Islet precursor cell (in vitro differentiated cells): Measurements from ENCODE around the gene MEGF8.
A peak's percentile ranks its signal among the peaks of the same experiment; 100 is the strongest.

Experiments
- DNase-seq: peaks from one replicate; pipeline ENCODE4 v3.0.0-alpha.2; 2018

MEGF8 gene, protein sequence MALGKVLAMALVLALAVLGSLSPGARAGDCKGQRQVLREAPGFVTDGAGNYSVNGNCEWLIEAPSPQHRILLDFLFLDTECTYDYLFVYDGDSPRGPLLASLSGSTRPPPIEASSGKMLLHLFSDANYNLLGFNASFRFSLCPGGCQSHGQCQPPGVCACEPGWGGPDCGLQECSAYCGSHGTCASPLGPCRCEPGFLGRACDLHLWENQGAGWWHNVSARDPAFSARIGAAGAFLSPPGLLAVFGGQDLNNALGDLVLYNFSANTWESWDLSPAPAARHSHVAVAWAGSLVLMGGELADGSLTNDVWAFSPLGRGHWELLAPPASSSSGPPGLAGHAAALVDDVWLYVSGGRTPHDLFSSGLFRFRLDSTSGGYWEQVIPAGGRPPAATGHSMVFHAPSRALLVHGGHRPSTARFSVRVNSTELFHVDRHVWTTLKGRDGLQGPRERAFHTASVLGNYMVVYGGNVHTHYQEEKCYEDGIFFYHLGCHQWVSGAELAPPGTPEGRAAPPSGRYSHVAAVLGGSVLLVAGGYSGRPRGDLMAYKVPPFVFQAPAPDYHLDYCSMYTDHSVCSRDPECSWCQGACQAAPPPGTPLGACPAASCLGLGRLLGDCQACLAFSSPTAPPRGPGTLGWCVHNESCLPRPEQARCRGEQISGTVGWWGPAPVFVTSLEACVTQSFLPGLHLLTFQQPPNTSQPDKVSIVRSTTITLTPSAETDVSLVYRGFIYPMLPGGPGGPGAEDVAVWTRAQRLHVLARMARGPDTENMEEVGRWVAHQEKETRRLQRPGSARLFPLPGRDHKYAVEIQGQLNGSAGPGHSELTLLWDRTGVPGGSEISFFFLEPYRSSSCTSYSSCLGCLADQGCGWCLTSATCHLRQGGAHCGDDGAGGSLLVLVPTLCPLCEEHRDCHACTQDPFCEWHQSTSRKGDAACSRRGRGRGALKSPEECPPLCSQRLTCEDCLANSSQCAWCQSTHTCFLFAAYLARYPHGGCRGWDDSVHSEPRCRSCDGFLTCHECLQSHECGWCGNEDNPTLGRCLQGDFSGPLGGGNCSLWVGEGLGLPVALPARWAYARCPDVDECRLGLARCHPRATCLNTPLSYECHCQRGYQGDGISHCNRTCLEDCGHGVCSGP (N-terminal part only)

DNA sequence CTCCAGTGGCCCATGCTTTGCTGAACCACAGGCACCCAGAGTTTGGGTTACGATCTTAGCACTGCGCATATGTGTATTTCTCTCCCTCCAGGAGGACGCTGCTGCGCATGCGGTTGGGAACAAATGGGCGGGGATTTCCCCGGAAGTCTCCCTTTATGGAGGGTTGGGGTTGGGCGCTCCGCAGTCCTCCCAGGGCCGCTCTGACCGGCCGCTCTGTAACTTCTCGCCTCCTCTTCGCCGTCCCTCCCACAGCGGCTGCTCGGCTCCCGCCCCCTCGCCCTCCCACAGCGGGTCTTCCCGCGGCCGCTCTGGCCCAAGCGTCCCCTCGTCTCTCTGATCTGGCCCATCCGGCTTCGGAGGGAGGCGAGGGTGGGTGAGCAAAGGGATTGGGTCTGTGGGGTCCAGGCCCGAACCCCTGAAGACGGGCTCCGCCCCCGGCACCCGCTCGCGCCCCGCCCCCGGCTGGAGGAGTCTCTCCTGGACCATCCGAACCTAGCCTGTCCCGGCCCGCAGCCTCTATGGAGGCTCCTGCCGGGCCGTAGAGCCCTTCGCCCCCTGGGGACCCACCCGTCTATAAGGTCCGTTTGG, at the start of gene MEGF8:
MEGF8 (plus strand) TSS at position 328 of the 588 bp plus-strand sequence. CDS start 609 bp downstream, outside the sequence.
- DNase-seq, result peak; percentile 99

DNA sequence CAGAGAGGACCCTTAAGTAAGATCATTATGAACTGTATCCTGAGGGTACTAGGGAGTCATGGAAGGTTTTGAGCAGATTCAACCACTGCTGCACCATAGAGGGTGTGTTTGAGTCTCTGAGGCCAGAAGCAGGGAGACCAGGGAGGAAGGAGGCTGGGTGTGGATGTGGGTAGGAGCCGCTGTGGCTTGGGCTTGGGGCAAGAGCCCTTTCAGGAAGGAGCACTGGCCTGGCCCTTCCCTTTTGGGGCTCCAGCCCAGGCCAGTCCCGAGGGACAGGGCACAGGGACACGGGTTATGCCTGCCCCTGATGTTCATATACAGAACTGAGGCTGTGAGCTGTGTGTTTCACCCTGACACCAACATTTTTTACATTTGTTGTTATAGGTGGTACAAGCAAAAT, 49.2 kb upstream of the MEGF8 start:
- no peak for DNase-seq

DNA sequence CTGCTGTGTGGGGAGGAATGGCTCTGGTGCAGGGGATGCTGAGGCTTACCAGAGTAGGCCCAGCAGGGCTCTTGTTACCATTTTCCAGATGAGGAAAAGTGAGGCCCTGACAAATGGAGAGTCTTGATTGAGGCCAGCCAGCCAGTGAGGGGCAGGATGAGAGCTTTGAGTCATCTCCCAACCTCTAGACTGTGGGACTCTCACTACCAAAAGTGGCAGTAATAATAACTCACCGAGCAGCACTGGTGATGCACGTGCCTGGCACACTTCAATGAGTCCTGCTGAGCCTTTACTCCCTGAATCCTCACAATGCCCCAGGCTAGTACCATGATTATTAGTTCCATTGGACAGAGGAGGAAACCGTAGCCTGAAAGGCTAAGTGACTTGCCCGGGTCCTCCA, 48.6 kb upstream of the MEGF8 start:
- no peak for DNase-seq

DNA sequence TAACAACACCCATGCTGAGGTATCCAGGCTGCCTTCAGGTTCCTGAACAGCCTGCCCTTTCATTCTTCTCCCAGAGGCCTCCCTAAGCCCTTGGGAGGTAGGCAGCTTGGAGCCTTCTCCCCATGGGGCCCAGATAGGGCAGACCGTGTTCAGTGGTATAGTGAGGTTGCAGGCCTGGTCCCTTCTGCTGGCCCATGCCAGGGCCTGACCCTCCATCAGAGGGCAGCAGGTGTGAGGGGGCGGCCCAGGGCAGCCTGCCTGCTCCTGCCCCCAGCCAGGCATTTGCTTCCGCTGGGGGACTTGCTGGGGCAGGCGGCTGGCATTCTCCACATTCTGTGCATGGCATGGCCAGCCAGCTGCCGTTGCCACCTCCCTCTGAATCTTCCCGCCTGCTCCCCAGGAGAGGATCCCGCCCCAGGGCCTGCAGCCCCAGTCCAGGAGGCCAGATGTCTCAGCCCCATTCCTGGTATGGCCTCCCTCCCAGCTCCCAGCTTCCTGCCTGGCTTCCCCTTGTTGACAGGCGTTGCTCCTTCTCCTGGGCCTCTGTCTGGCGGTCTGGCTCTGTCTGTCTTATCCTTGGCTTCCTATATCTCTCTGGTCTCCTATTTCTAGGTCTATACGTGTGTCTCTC, 47.5 kb upstream of the MEGF8 start:
- peak; percentile 52 for DNase-seq

DNA sequence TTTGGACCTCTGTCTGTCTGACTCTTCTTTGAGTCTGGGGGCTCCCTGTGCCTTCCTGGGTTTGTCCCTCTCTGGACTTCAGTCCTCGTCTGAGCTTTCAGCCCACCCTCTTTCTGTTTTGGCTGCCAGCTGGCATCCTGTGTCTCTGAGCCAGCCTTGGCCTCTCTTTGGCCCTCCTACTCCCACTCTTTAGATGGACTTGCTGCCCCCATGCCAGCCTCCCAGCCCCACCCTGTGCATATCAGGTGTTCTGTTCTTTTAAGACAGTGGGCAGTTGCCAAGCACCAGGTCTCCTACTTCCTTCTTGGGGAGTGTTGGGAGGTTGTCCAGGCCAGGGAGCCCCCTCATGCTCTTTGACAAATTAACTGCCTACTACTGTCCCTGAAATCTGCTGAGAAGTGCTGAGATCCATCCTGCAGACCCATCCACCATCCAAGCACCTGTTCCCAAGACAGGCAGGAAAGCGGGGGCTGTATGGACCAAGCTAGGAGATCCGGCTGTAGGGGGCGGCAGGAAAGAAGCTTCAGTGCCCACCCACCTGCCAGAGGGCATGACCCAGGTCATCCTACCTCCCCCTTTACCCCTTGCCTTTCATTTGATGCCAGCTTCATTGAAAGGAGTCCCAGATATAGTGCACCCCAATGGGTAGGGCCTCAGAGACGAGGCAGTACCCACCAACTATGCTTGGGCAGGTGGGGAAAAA, 46.8 kb upstream of the MEGF8 start:
- no peak for DNase-seq

DNA sequence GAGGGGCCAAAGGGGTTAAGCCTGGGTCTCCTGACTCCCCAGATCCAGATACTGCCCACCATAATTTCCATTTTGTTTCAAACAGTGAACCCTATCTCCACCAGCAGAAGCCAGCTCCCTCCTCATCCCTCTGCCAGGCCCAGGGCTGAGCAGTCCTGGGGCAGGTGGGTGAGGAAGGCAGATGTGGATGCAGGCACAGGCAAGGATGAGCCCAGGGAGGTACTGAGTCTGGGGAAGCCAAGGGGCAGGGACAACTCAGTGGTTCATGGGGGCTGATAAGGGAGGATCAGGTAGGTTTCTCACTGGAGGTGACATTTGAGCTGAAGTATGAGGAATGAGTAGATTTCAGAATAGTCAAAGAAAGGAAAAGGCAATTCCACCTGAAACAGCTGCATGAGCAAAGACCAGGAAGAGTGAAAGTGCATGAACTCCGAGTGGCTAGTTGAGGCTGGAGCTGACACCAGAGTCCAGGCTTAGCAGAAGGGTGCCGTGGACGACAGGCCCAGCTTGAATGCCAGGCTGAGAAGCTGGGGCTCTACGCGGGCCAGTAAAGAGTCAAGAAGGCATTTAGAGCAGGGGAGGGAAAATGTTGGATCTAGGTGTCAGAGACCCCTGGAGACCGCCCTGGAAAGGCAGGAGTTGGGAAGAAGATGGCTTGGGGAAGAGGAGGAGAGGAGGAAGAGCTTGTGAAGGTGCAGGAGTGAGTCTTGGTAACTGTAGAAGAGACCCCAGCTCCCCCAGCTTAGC, 46.1 kb upstream of the MEGF8 start:
- DNase-seq, result no peak

DNA sequence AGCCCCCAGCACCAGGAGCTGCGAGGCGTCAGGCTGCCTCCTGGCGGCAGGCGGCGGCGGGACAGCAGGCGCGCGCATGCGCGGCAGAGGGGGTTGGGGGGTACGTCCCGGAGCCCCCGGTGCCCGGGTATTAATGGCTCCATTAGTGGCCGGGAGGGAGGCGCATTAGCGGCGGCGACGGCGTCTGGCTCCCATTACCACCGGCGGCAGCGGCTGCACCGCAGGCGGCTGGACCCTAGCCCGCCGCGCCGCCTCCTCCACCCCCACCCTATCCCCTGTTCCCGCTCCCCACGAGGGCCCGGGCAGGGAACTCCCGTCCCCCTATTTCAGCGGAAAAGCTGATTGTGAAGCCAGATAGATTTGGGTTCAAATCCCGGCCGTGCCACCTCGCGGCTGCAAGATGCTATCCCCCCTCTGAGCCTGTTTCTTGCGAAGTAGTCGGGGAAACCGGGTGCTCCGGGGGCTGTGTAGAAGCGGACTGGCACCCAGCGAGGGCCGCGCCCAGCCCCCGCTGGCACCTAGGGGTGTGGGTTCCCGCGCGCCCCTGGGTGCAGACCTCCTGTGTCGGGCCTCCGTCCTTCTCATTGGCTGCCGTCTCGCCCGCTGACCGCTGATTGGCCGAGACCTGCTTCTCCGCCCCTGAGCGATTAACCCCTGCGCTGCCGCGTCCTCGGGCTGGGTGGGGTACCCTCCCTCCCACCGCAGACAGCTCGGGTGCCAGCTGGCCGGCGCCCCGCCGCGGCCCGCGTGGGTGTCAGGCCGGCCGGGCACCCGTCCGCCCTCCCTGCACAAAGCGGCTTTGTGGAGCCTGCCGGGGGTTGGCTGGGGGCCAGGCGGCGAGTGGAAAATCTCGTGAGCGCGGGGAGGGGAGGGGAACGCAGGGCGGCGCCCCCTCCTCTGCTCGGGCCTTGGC, 45.3 kb upstream of the MEGF8 start:
- DNase-seq, result peak; percentile 92

DNA sequence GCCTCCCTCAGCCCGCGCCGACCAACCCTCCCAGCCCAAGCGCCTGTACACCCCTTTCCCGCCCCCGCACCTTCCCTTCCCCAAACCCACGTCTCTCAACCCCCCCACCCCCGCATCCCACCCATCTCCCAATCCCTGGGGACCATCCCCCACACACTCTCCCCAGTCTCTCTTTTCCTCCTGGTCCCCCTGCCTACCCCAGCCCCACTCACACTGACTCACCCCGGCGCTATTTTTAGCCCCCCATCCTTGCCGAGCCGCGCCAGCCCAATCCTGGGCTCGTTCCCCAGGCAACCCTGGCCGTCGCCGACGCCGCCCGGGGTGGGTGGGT, 44.7 kb upstream of the MEGF8 start:
- peak; percentile 78 for DNase-seq

DNA sequence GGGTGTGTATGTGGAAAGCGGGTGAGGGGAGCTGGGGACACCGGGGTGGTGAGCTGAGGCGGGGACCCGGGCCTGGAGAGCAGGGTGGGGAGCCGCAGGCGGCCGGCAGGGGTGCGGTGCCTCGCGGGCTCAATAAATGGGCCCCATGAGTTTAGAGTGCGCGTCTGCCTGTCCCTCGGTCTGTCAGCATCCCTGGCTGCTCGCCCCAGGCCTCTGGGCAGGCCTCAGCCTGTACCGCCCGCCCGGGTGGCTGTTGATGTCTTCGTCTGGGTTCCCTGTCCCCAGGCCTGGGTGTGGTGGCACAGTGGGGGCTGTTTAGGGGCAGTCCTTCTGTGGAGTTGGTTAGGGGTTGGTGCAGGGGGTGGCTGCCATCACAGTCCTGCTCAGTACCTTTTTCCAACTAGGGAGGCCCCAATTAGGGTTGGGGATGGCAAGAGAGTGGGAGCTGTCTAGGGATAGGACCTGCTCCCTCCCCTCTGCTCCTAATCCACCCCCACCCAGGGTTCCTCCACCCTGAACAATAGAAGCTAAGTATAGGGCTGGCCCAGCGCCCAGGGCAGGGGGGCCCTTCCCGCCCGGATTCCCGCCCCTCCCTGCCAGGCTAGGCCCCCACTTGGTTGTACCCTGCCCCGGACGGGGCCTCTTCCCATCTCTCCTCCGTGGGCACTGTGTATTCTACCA, 44.1 kb upstream of the MEGF8 start:
- peak; percentile 85 for DNase-seq

DNA sequence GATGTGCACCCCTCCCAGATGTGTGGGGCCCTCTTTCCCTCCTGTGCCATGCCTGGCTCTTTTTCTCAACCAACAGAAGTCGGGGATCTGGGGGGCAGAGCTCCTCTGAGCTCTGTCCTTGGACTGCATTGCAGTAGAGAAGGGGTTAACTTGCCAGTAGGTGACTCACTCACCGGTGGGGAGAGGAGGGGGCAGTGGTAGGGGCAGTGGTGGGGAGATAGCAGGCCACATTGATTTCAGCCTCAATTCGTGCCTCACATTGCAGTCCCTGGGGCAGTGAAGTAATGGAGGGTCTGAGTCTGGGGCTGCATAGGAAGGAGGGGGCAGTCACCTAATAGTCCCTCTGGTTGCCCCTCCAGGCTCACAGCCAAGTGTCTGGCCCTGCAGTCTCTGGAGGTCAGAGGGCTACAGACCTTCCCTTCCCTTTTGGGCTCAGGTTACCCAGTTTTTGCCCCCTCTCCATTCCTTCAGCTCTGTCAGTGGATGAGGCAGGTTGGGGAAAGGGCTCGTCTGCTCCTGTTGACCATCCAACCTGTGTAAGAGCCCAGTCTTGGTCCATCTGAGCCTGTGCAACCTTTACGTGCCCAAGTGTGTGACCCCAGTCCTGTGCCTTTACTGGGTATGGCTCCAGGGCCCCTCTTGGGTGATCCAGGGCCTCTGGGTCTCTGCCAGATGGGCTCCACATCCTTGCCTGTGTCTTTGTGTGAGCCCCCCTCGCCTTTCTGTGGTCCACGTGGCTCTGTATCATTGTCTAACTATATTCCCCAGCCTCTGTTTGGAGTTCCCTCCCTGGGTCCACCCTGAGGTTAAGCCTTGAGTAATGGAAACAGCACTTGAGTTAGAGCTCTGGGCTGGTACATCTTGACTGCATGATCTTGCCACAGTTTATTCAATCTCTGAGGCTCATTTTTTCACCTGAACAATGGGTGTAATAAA, 43.3 kb upstream of the MEGF8 start:
- DNase-seq, result peak; percentile 86

DNA sequence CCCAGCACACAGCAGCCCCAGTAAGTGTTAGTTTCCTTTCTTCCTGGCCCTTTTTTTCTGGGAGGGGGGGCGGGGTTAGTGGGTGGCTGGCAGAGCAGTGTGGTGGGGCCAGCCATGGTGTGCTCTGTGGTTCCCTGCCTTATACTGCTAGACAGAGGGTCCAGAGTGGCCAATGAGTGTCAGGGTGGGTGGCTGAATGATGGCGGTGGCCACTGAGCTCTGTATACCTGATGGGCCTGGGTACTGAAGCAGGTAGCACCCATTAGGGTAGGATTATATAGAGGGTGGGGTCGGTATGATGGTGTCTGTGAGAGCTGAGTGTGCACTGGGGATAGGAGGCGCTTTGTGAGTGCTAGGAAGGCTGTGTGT, 42.6 kb upstream of the MEGF8 start:
- no peak for DNase-seq

DNA sequence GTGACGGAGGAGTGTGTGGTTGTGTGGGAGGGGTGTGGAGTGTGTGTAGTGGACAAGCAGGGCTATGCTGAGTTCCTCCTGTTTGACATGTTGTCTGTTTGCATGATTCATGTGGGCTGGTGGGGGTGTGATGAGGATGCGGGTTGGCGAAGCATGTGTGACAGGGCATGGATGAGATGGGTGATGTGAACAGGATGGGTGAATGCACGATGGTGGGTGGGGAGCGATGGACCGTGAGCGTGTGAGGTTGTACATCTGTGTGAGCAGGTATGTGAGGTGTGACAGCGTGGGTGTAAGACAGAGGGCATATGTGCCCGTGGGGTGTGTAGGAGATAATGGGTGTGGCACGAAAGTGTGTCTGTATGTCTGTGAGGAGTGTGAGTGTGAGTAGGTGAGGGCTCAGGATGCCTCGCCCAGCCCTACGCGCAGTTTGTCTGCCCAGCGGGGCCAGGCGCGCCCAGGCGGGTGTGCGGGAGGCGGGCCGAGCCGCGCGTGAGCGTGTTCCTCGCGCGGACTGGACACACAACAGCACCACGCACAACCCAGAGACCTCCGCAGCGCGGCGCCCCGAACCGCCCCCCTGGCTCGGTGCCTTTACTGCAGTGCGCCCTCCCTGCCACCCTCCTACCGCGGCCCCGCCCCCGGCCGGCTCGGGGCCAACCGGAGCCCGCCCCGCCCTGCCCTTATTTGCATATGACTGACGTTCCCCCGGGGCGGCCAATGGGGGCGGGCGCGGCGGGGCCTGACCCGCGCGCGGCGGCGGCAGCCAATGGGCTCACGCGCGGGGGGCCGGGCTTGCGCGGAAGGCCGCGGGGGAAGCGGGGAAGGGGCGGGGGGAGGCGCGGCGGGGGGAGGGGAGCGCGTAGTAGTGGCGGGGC, 42.0 kb upstream of the MEGF8 start:
- DNase-seq, result peak; percentile 97

DNA sequence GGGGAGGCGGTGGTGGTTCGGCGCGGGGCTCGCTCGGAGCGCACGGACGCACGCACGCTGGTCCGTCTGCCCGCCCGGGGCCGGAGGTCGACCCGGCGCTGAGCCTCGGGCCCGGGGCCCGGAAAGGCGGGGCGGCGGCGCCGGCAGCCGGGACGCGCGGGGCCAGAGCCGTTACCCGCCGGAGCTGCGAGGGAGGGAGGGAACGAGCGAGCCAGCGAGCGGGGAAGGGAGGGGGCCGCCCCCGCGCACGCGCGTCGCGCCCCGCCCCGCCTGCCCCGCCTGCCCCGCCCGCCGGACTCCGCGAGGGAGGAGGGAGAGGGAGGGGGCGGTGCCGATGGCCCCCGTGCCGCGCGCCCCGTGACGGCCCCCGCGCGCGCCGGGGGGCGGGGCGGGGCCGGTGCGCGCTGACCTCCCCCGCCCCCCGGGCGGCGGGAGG, 41.4 kb upstream of the MEGF8 start:
- peak; percentile 88 for DNase-seq

DNA sequence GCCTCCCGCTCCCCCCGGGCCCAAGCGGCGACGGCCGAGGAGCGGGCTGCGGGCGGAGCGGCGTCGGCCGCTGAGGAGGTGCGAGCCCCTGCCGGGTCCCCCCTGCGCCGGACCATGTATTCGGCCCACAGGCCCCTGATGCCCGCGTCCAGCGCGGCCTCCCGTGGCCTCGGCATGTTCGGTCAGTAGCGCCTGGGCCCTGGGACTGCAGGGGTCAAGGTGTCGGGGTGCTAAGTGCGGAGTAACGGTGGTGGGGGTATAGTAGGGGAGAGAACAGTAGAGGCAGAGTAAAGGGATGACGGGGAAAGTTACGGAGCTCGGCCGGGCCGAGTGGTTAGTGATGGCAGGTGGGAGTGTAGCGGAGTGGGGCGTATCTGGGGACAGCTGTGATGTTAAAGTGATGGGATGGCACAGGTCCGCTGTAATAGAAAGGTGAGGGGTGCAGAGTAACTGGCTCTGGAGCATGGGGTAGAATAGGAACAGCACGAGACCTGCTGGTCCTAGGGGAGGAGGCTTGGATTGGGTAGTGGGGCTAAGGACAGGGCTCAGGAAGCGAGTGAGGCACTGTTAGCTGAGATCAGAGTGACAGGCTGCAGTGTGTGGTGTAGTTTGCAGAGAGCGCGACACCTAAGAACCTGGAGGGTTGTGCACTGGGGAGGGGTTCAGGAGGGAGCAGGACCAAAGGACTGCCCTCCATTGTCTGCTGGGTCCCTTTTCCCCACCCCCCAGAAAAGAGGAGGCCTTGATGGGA, 40.7 kb upstream of the MEGF8 start:
- no peak for DNase-seq

DNA sequence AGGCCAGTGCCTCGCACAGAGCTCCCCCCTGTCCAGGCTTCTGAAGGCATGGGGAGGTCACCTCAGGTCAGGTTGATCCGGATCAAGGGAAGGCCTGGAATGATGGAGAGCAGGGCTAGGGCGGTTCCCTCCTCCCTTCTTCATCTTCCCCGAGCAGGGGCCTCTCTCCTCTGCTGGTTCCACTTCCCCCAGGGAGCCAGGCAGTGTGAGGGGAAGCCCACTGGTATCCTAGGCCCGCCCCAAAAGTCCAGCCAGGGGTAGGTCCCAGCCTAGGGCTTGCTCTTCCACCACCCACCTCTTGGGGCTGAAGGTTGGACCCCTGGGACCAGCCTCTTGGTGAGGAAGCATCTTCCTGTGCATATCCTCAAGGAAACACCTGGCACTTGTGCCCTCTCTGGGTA, 39.9 kb upstream of the MEGF8 start:
- DNase-seq, result no peak

DNA sequence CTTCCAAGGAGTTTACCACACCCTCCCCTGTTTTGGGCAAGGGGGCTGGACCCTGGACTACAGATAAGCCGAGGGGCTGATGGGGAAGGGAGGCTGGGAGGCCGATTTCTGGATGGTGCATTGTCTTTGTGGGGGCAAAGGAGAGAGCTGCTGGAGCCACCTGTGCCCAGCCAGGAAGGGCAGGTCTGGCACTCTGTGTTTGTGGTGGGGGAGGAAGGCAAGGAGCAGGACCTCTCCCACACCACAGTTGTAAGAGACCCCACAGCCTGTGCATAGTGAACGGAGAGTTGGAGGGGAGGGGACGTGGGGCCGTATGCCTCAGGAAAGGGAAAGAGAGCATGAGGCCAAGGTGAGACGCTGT, 39.5 kb upstream of the MEGF8 start:
- no peak for DNase-seq
